Caco-2 (cell line): Measurements from ENCODE around the gene SOX9. TPM values are rescaled to one million over a fixed set of nuclear protein-coding genes. Genes with fewer than 3 reads are reported as not detected.

Experiments
- BruUV-seq: library from RNA; stranded (reverse); fragments of 400-500 nt; replicated peaks from 2 replicates; lab custom pipeline; 2021; lab: Mats Ljungman, UMichigan
- CTCF ChIA-PET: fragments of 300-600 bp; sonication (Branson Sonifier 250); formaldehyde crosslinking; loops from one replicate; lab custom pipeline; 2022; ENCODE audit warnings: antibody characterized with exemption; lab: Charles Lee
- POLR2A ChIA-PET: fragments of 300-600 bp; sonication (Branson Sonifier 250); formaldehyde crosslinking; loops from one replicate; lab custom pipeline; 2022; ENCODE audit warnings: antibody characterized with exemption; lab: Charles Lee
- DNase-seq, 2 experiments: peaks; one replicate each; pipeline versions ENCODE4 v3.0.0 to v3.0.0-alpha.2; 2020 to 2022
- H3K27me3 ChIP-seq: replicated peaks from 2 replicates; pipeline ENCODE4 v1.6.0; 2011; ENCODE audit warnings: low read length; ENCODE audit not compliant: control insufficient read depth, insufficient read depth
- H3K36me3 ChIP-seq: 2 replicates; pipeline ENCODE4 v1.5.1; 2011; ENCODE audit warnings: low read length; ENCODE audit not compliant: control insufficient read depth, insufficient read depth
- H3K4me1 ChIP-seq: fragments of 250-450 bp; sonication (Bioruptor Pico); 2 replicates; pipeline ENCODE4 v1.5.1; 2020; ENCODE audit warnings: mild to moderate bottlenecking
- H3K4me3 ChIP-seq: 2 replicates; pipeline ENCODE4 v1.5.1; 2011; ENCODE audit warnings: low read depth, mild to moderate bottlenecking, control low read depth, low read length
- H3K9me3 ChIP-seq: fragments of 250-450 bp; sonication (Bioruptor Pico); 2 replicates; pipeline ENCODE4 v1.5.1; 2020; ENCODE audit warnings: mild to moderate bottlenecking, moderate library complexity
- H3K27ac Mint-ChIP-seq: one replicate; pipeline ENCODE4 v1.8.0; 2022; ENCODE audit warnings: mixed read lengths; ENCODE audit not compliant: unreplicated experiment
- H3K27me3 Mint-ChIP-seq: one replicate; pipeline ENCODE4 v1.8.0; 2022; ENCODE audit warnings: mixed read lengths; ENCODE audit not compliant: insufficient read depth, unreplicated experiment
- H3K36me3 Mint-ChIP-seq: one replicate; pipeline ENCODE4 v1.8.0; 2022; ENCODE audit warnings: mild to moderate bottlenecking, mixed read lengths; ENCODE audit not compliant: insufficient read depth, unreplicated experiment
- H3K4me1 Mint-ChIP-seq: one replicate; pipeline ENCODE4 v1.8.0; 2022; ENCODE audit warnings: low read depth, mixed read lengths; ENCODE audit not compliant: unreplicated experiment
- H3K4me3 Mint-ChIP-seq: one replicate; pipeline ENCODE4 v1.8.0; 2022; ENCODE audit warnings: mild to moderate bottlenecking, moderate library complexity, mixed read lengths; ENCODE audit not compliant: unreplicated experiment
- H3K9me3 Mint-ChIP-seq: one replicate; pipeline ENCODE4 v1.8.0; 2022; ENCODE audit warnings: mixed read lengths; ENCODE audit not compliant: unreplicated experiment
- CTCF ChIP-seq, 2 experiments: fragments of 200-600 bp in 1 of 2; IDR thresholded peaks; 1 replicate in 1 of 2; 2 replicates in 1 of 2; pipeline versions ENCODE4 v1.5.1 to v1.8.0; 2011 to 2022; ENCODE audit warnings: antibody characterized with exemption in 1 of 2, control low read depth in 1 of 2, inconsistent platforms in 1 of 2, low read depth in 1 of 2, low read length in 1 of 2, mild to moderate bottlenecking in 1 of 2, moderate library complexity in 1 of 2; ENCODE audit not compliant: insufficient read depth in 1 of 2, severe bottlenecking in 1 of 2, unreplicated experiment in 1 of 2
- intact Hi-C: fragments of 100-400 bp; cut with micrococcal nuclease; formaldehyde crosslinking; loops from one replicate; pipeline ENCODE4 v1.10.0; 2022; ENCODE audit not compliant: unreplicated experiment
- total RNA-seq: library from RNA; stranded (reverse); gene quantifications from 2 replicates; pipeline ENCODE4 v1.2.3, GENCODE V29; 2022

Gene SOX9
- total RNA-seq, 1 experiment from 2014 or later, result 46.2 TPM

GRCh38 chr17:72167593-72167992 is 46.8 kb downstream of the SOX9 start:
- ChIA-PET CTCF (no interaction called here), POLR2A (no interaction called here)
- no peak for DNase-seq
- H3K4me1 Mint-ChIP-seq, result no peaks in the 10 kb centered on the region
- no TSS peak for BruUV-seq
- no peaks in the 10 kb centered on the region for H3K27me3 Mint-ChIP-seq
- Histone ChIP-seq H3K4me1 (no peaks in the 10 kb centered on the region), H3K36me3 (no peaks in the 10 kb centered on the region), H3K4me3 (no peak overlapping the region), H3K9me3 (no peaks in the 10 kb centered on the region), H3K27me3 (no peaks in the 10 kb centered on the region)
- H3K36me3 Mint-ChIP-seq, result no peaks in the 10 kb centered on the region
- TF ChIP-seq CTCF (IDR thresholded peaks at IDR 0.05; ENCODE audit: insufficient read depth in 1 of 2, low read depth in 1 of 2, low read length in 1 of 2, severe bottlenecking in 1 of 2, unreplicated experiment in 1 of 2), result no peak
- no peak overlapping the region for H3K27ac Mint-ChIP-seq
- intact Hi-C loops, result no loop called here
- H3K4me3 Mint-ChIP-seq, result no peak overlapping the region
- no peaks in the 10 kb centered on the region for H3K9me3 Mint-ChIP-seq

GRCh38 chr17:72169823-72170222 is 49.0 kb downstream of the SOX9 start:
- BruUV-seq, result no TSS peak

GRCh38 chr17:72171703-72172667 is 51.2 kb downstream of the SOX9 start:
- ChIA-PET POLR2A (no interaction called here), CTCF (interaction anchor here (0.6 kb wide), 1 partner anchor 308 kb away, joined by 3 read pairs; no protein-coding TSS in a partner anchor)
- no peak for TF ChIP-seq CTCF (IDR thresholded peaks at IDR 0.05; ENCODE audit: insufficient read depth in 1 of 2, low read depth in 1 of 2, low read length in 1 of 2, severe bottlenecking in 1 of 2, unreplicated experiment in 1 of 2)
- intact Hi-C loops, result no loop called here
- Mint-ChIP-seq H3K4me1 (no peaks in the 10 kb centered on the region), H3K36me3 (no peaks in the 10 kb centered on the region), H3K27ac (no peak overlapping the region), H3K4me3 (no peak overlapping the region), H3K27me3 (no peaks in the 10 kb centered on the region), H3K9me3 (no peaks in the 10 kb centered on the region)
- BruUV-seq, result no TSS peak
- Histone ChIP-seq H3K4me3 (no peak overlapping the region), H3K9me3 (no peaks in the 10 kb centered on the region), H3K4me1 (peaks cover 6% of the 10 kb centered on the region; the same call in 1 of the 2 replicates), H3K36me3 (no peaks in the 10 kb centered on the region), H3K27me3 (no peaks in the 10 kb centered on the region)
- DNase-seq, result no peak

More at GRCh38 chr17:72169823-72170222, 49.0 kb downstream of the SOX9 start:
- H3K27me3 Mint-ChIP-seq, result no peaks in the 10 kb centered on the region
- H3K9me3 Mint-ChIP-seq, result no peaks in the 10 kb centered on the region
- H3K36me3 Mint-ChIP-seq, result no peaks in the 10 kb centered on the region
- TF ChIP-seq CTCF (IDR thresholded peaks at IDR 0.05; ENCODE audit: insufficient read depth in 1 of 2, low read depth in 1 of 2, low read length in 1 of 2, severe bottlenecking in 1 of 2, unreplicated experiment in 1 of 2), result no peak
- H3K4me3 Mint-ChIP-seq, result no peak overlapping the region
- DNase-seq, result no peak
- intact Hi-C loops, result no loop called here
- H3K9me3 ChIP-seq, result no peaks in the 10 kb centered on the region
- no peaks in the 10 kb centered on the region for H3K4me1 Mint-ChIP-seq
- no peaks in the 10 kb centered on the region for H3K36me3 ChIP-seq
- H3K27me3 ChIP-seq, result no peaks in the 10 kb centered on the region
- H3K4me3 ChIP-seq, result no peak overlapping the region
- no peak overlapping the region for H3K27ac Mint-ChIP-seq
- CTCF ChIA-PET, result no interaction called here
- no peaks in the 10 kb centered on the region for H3K4me1 ChIP-seq
- POLR2A ChIA-PET, result no interaction called here
